NCI-H345 treated with DMSO at 0.1 percent for 48 hours (cell line): ENCODE data around the gene GSE1.

ENCODE experiments used
- DNase-seq: peaks from one replicate; lab custom pipeline; 2025; ENCODE audit not compliant: unreplicated experiment; lab: John Stamatoyannopoulos, UW

Gene GSE1

DNA sequence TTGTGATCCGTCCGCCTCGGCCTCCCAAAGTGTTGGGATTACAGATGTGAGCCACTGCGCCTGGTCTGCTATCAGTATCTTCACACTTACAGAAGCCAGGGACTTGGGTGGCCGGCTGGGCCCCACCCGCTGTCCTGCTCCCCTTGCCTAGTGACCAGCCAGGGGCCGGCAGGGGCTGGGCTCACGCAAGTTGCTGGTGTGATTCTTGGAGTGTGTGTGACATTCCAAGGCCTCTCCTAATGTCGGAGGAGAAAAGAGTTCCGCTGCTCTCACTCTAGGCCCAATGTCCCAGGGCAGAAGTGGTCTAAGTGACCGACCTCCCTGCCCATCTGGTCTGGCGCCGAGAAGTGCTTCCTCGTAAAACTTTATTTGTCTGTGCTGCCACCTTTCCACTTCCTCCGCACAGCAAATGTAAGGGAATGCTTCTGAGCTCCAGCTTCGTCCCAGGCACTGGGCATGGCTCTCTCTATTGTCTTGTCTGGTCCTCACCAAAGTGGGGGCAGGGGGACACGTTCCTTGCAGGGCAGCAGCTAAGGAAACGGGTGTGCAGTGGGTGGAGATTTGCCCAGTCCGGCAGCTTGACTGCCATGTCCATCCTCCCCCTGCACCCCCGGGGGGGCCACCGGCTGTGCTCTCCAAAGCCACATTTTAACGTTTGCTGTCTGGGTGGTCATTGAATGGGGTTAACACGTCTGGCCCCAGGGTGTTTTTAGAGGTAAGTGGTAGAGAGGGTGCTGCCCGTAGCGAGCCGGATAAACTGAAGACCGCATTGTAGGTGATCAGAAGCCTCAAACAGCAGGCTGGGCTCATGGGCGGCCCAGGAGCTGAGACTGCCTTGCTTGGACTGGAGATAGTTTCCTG is 7.8 kb upstream of the GSE1 start:
- no peak for DNase-seq

DNA sequence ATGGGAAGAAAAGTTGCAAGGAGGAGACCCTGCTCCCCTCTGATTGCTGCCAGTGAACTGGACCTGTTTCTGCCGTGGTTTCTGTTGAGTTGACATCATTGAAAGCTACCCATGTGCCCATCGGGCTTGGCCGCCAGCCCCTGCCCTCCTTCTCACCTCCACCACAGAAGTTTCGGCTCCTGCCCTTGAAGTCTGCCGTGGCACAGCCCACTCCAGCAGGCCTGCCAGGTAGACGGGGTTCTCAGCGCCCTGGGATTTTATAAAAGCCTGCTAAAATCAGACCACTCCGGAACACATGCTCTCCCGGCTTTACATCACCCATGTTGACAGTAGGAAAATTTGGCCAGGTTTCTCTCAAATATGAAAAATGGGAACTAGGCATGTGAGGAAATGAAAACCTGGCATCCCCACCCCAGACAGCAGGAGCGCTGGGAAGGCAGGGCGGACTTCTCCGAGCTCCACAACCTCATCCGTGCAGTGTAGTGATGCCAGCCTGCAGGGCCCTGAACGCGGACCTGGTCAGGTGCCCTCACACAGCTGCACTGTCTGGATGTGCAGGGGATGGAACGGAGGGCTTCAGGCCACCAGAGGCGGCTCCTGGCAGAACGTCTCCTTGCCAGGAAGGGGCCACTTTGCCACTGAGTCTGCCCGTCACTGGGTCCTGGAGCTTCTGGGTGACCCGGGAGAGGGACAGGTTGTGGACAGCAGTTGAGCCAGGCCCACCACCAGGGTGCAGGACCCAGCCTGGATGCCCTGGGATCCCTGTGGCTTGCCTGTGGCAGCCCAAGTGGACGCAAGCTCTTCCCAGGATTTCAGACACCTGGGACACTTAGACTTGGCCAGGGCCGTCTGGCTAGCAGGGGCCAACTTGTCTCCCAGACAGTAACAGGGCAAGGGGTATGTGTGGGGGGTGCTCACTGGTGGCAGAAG is 6.9 kb upstream of the GSE1 start:
- no peak for DNase-seq

GRCh38 chr16:85606904-85607303 is 6.2 kb upstream of the GSE1 start:
- DNase-seq: no peak

- DNase-seq: no peak
Observed at GRCh38 chr16:85607321-85607765, 5.8 kb upstream of the GSE1 start.

DNA sequence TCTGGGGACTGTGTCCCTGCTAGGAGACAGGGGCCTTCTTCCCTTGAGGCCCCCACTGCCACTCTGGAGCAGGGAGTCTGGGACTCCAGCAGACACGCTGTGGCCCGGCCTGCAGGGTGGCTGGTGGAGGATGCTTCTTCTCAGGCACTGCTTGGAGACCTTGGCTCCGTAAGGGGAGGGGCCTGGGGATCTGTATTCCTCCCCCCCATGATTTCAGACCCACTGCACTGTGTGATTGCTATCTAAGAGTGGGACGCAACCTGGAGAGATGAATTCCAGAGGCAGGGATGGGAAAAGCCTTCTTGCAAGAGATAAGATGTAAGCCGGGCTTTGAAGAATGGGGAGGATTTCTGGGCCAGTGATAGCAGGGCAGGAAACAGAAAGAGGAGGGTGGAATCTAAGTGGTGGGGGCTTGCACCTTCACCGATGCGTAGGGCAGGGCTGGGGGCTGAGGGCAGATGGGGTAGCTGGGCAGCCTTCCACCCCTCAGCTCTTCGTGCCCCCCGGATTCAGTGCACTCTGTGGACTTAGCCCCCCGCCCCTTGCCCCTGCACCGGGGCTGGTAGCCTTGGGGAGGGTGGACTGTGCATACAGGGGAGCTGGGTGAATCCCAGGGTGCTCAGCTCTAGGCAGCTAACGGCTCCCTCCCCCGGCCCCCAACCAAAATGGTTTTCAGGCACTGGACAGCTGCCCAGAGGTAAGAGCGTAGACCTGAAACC is 5.2 kb upstream of the GSE1 start:
- no peak for DNase-seq

- DNase-seq: no peak
Observed at GRCh38 chr16:85608515-85608885, 4.6 kb upstream of the GSE1 start.

DNA sequence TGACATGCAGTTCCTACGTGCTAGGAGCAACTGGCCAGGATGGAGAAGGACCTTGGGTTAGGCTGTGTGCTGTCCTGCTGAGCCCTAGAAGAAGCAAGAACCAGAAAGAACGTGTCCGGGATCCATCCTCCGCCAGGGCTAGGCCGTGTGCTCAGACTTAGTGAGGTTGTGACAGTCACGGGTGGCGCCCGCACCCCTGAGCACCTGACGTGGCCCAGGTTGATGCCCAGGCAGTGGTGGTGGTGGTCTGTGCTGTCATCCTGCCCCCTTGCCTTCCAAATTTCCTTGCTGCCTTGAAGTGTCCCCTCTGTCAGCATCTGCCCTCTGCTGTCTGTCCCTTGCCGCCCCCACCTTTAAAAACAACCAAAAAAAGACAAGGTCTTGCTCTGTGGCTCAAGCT is 4.2 kb upstream of the GSE1 start:
- no peak for DNase-seq

- no peak for DNase-seq
Observed at GRCh38 chr16:85609539-85609938, 3.6 kb upstream of the GSE1 start.

DNA sequence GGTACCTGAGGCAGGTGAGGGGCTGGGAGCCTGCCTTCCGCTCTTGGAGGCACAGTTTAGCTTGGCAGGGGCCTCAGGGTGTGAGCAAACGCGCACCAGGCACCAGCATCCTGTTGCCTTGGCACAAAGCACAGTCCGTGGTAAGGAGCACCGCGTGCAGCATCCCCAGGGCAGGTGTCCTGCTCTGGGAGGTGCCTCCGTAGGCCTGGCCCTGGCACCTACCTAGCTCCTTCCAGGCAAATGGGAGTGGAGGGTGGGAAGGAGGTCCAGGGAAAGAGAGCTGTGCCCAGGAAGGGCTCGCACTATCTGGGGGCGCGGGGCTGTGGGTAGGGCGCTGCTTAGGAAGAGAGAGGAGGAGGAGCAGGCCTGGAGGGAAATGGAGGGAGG is 3.1 kb upstream of the GSE1 start:
- DNase-seq: no peak

GRCh38 chr16:85610446-85611193 is 2.5 kb upstream of the GSE1 start:
- peak; percentile 62 for DNase-seq

DNA sequence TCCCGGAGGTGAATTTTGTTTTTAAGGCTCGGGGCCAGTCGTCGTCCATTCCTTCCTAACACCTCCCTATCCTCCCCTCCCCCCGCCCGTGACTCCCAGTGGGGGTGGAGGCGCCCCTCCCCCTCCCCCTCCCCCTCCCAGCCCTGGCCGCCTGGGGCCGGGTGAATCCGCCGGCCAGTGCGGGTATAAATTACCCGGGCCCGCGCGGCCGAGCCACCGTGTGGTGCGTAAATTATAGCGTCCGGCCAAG is 2.0 kb upstream of the GSE1 start:
- no peak for DNase-seq

DNA sequence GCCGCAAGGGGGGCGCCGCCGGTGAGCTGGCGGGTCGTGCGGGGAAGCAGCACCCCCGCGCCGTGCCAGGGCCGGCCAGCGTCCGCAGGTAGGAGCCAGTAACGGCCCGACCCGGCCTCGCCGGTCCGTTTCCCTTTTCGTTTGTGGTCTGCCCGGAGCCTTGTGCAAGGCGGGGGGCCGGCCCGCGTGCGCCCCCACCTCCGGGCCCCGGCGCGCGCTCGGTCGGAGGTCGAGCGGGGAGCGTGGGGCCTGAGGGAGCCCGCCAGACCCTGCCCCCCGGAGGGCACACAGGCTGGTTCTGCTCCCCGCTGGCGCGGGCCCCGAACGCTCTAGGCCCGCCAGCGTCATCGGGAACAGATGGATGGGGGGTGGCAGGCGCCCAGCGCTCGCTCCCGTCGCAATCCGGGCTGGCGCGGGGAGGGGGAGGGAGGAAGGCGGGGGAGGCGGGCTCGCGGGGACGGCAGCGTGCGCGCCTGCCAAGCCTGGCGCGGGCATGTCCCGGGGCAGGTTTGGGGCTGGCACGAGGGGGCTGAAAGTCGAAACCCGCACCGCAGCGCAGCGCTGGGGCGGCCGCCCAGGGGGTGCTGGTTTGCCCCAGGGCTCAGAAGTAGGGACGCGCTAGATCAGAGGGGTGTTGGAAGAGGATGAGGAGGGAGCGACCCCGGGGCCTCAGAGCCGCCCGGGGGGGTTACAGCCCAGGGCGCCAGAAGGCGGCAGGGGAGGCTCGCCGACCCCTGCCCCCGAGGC is 1.5 kb upstream of the GSE1 start:
- peak; percentile 31 for DNase-seq

DNA sequence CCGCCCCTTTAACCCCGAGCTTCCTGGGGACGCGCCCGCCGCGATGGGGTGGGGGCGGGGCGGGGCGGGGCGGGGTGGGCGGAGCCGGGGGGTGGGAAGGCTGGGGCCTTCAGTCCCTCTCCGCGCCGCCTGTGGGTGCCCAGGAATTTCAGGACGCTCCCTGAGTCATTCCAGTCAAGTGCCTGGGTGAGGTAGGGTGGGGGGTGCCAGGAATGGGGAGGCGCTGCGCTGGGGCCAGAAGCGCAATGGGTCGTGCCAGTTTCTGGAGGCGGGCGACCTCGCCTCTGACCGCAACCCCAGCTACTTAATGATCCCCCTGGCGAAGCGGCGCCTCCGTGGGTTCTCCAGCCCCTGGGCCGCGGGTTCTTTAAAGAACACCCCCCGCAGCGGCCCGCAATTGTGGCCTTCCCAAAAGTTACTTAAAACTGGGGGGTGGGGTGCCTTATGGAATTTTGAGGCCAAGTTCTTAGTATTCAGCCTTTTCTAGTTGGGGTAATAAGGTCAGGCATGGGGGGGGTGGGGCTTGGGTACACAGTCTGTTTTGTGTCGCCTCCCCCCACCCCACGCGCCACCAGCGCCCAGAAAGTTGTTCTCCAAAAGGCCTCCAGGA is 826 bp upstream of the GSE1 start:
- no peak for DNase-seq

DNA sequence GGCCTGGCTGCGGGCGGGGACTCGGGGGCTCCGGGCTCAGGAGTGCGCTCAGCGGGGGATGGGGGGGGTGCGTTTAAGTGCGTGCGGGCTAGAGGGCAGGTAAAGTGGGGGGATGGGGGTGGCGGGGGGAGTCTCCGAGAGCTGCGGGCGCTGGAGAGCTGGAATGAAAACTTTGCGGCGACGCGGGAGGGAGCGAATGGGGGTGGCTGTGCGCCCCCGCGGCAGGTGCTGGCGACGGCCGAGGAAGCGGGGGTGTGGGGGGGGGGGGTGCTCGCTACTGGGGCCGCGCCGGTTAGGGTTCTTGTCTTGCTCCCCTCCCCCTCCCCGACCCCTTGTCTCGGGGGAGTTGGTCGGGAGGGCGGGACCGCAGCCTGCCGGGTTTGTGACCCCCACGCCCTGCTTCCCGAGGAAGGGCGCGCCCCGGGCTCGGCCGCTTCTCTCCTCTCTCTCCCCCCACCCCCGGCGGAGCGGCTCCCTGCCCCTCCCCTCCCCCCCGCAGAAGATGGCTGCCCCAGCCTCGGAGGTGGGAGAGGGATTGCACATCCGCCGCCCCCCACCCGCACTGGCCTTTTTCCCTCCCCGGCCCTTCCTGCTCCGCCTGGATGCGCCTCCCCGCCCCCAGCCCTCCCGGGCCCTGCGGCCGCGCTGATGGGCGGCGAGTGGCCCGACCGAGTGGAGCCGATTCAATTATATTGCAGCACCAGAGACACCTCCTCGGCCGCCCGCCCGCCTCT is 649 bp downstream of the GSE1 start:
- DNase-seq: no peak

GRCh38 chr16:85614338-85615013 is 1.4 kb downstream of the GSE1 start:
- no peak for DNase-seq

- DNase-seq: peak; percentile 20
Observed at GRCh38 chr16:85615014-85615851, 2.1 kb downstream of the GSE1 start.

DNA sequence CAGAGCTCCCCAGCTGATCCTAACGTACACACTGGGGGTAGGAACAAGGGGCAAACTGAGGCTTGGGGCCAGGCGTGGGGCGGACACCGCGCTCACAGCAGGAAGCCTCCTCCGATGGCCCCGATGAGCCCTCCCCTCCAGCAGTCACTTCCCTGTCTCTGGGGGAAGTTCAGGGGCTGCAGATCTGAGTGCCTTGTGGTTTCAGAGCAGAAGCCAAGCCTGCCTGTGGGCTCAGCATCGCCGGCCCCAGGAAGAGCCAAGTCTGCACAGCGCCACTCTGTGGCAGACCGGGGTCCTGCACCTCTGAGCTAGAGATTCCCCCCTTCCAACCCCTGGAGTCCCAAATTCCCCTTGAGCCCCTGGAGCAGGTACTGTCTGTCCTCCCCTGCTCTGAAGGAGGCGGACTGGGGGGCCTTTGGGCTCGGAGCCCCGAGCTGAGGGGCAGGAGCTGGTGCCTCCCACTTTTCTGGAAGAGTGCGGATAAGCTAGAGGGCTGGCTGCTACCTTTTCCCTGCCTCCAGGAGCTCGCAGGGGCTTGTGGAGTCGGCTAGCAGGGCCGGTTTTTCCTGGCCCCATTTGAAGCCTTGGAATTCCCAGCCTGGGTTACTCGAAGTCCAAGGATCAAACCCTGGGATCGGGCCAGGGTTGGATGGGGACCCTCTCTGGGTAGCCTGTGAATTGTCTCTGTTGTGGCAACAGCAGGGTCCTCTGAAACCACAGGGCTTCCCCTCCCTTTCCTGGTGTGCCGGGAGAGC is 2.9 kb downstream of the GSE1 start:
- no peak for DNase-seq
